ENCODE data around the gene NAB1. TPM values are rescaled to one million over a fixed set of nuclear protein-coding genes. Genes with fewer than 3 reads are reported as not detected.

The NAB1 gene
- total RNA-seq, 1 donor from 2014 or later, result 71.5 TPM

- Mint-ChIP-seq H3K27ac (no peak overlapping the region), H3K36me3 (no peaks in the 10 kb centered on the region), H3K4me3 (no peak overlapping the region), H3K27me3 (ENCODE audit: insufficient read depth, low read depth) (no peaks in the 10 kb centered on the region), H3K4me1 (peaks cover 2% of the 10 kb centered on the region), H3K9me3 (no peaks in the 10 kb centered on the region)
- H3F3A ChIP-seq (ENCODE audit: low read depth), result no peaks in the 10 kb centered on the region
- no peaks in the 10 kb centered on the region for H3K27me3 ChIP-seq
- H2AFZ ChIP-seq (replicated peaks), result no peak overlapping the region
- no peaks in the 10 kb centered on the region for H3K36me3 ChIP-seq
- no peak overlapping the region for H3K9ac ChIP-seq
- H4K20me1 ChIP-seq (ENCODE audit: low read depth), result no peaks in the 10 kb centered on the region
- no peaks in the 10 kb centered on the region for H3K9me3 ChIP-seq (ENCODE audit: low read depth)
- no peak overlapping the region for H3K4me3 ChIP-seq
- H3K79me2 ChIP-seq (ENCODE audit: low read depth), result no peaks in the 10 kb centered on the region
- TF ChIP-seq EZH2 (IDR thresholded peaks at IDR 0.05), result no peak
- no peak for TF ChIP-seq CTCF (IDR thresholded peaks at IDR 0.05)
- TF ChIP-seq EZH2phosphoT487 (IDR thresholded peaks at IDR 0.05), result no peak
- H3K4me1 ChIP-seq, result peaks cover 8% of the 10 kb centered on the region
- no peak overlapping the region for H3K4me2 ChIP-seq
- no peak overlapping the region for H3K27ac ChIP-seq
- DNase-seq (ENCODE audit: low spot score), result no peak
Measured at GRCh38 chr2:190720691-190721090, 71.8 kb downstream of the NAB1 start.

- Histone ChIP-seq H3K36me3 (no peaks in the 10 kb centered on the region), H2AFZ (replicated peaks) (no peak overlapping the region), H3K9me3 (ENCODE audit: low read depth) (no peaks in the 10 kb centered on the region), H3K27ac (no peak overlapping the region), H3K4me3 (no peak overlapping the region), H4K20me1 (ENCODE audit: low read depth) (no peaks in the 10 kb centered on the region), H3K4me2 (no peak overlapping the region), H3K9ac (no peak overlapping the region), H3K79me2 (ENCODE audit: low read depth) (no peaks in the 10 kb centered on the region), H3K4me1 (peaks cover 8% of the 10 kb centered on the region), H3K27me3 (no peaks in the 10 kb centered on the region), H3F3A (ENCODE audit: low read depth) (no peaks in the 10 kb centered on the region)
- no peak for DNase-seq (ENCODE audit: low spot score)
- Mint-ChIP-seq H3K4me1 (peaks cover 2% of the 10 kb centered on the region), H3K27ac (no peak overlapping the region), H3K27me3 (ENCODE audit: insufficient read depth, low read depth) (no peaks in the 10 kb centered on the region), H3K9me3 (no peaks in the 10 kb centered on the region), H3K4me3 (peak overlapping the region; percentile 10), H3K36me3 (no peaks in the 10 kb centered on the region)
- no peak for TF ChIP-seq EZH2 (IDR thresholded peaks at IDR 0.05)
- TF ChIP-seq EZH2phosphoT487 (IDR thresholded peaks at IDR 0.05), result no peak
- TF ChIP-seq CTCF (IDR thresholded peaks at IDR 0.05), result no peak
Measured at GRCh38 chr2:190722061-190722759, 73.3 kb downstream of the NAB1 start.

GRCh38 chr2:190722835-190723234, 74.0 kb downstream of the NAB1 start:
- Mint-ChIP-seq H3K4me1 (peaks cover 2% of the 10 kb centered on the region), H3K27ac (no peak overlapping the region), H3K36me3 (no peaks in the 10 kb centered on the region), H3K9me3 (no peaks in the 10 kb centered on the region), H3K27me3 (ENCODE audit: insufficient read depth, low read depth) (no peaks in the 10 kb centered on the region), H3K4me3 (no peak overlapping the region)
- Histone ChIP-seq H2AFZ (replicated peaks) (peak overlapping the region; percentile 58), H3K36me3 (no peaks in the 10 kb centered on the region), H3K79me2 (ENCODE audit: low read depth) (no peaks in the 10 kb centered on the region), H3K4me1 (peaks cover 8% of the 10 kb centered on the region), H3K27ac (no peak overlapping the region), H3K9ac (no peak overlapping the region), H3F3A (ENCODE audit: low read depth) (no peaks in the 10 kb centered on the region), H3K27me3 (no peaks in the 10 kb centered on the region), H3K9me3 (ENCODE audit: low read depth) (no peaks in the 10 kb centered on the region), H4K20me1 (ENCODE audit: low read depth) (no peaks in the 10 kb centered on the region), H3K4me2 (no peak overlapping the region), H3K4me3 (no peak overlapping the region)
- DNase-seq (ENCODE audit: low spot score), result no peak
- TF ChIP-seq EZH2 (IDR thresholded peaks at IDR 0.05) (no peak), CTCF (IDR thresholded peaks at IDR 0.05) (no peak), EZH2phosphoT487 (IDR thresholded peaks at IDR 0.05) (no peak)
